GM12878 (cell line): Measurements from ENCODE around the gene TMEM120B. TPM values are rescaled to one million over a fixed set of nuclear protein-coding genes. Genes with fewer than 3 reads are reported as not detected.
A peak's percentile ranks its signal among the peaks of the same experiment; 100 is the strongest.
"Not testable (repeated sequence)": the region's sequence is repeated elsewhere in the genome, so short reads cannot be mapped to it uniquely, and the experiment has no call there.

Source experiments
- ATAC-seq: fragments of 200-7000 bp; cut with Tn5 transposase; 3 replicates; pipeline ENCODE4 v1.9.1; 2020; ENCODE audit warnings: mild to moderate bottlenecking, moderate library complexity
- BruUV-seq: library from RNA; stranded (reverse); fragments of 400-500 nt; replicated peaks from 2 replicates; lab custom pipeline; 2021; lab: Mats Ljungman, UMichigan
- CTCF ChIA-PET: fragments of 300-600 bp; sonication (Branson Sonifier 250); formaldehyde crosslinking; extraction: SDS; loops from one replicate; lab custom pipeline; 2021; ENCODE audit warnings: inconsistent platforms; lab: Yijun Ruan, JAX
- POLR2A ChIA-PET: fragments of 350-600 bp; formaldehyde crosslinking; extraction: SDS; loops from one replicate; lab custom pipeline; 2021; ENCODE audit warnings: inconsistent platforms; lab: Charles Lee
- RAD21 ChIA-PET: fragments of 300-600 bp; sonication (Branson Sonifier 250); formaldehyde crosslinking; loops from one replicate; lab custom pipeline; 2023; ENCODE audit warnings: antibody characterized with exemption; ENCODE audit not compliant: unreplicated experiment; lab: Charles Lee
- SMC1A ChIA-PET: fragments of 300-600 bp; sonication (Branson Sonifier 250); formaldehyde crosslinking; loops from one replicate; lab custom pipeline; 2023; ENCODE audit not compliant: unreplicated experiment, uncharacterized antibody; lab: Charles Lee
- DNase-seq: peaks from one replicate; pipeline ENCODE4 v3.0.0-alpha.2; 2011; ENCODE audit warnings: low read depth, low spot score
- FAIRE-seq: peaks from 3 replicates; lab custom pipeline; 2011; peaks lifted over from hg19 to GRCh38; lab: Jason Lieb, UNC
- H2AFZ ChIP-seq: 2 replicates; pipeline ENCODE4 v1.6.0; 2011; ENCODE audit warnings: low read depth, low read length, control low read depth; ENCODE audit not compliant: control insufficient read depth
- H3K27ac ChIP-seq: 2 replicates; pipeline ENCODE4 v1.5.1; 2011; ENCODE audit warnings: control low read depth; ENCODE audit not compliant: control insufficient read depth, insufficient read depth
- H3K27me3 ChIP-seq, 2 experiments: replicated peaks in 1 of 2; 2 replicates each; pipeline versions ENCODE4 v1.6.0 to v1.6.1; 2011; ENCODE audit warnings: low read length in 1 of 2; ENCODE audit not compliant: control insufficient read depth in 2 of 2, insufficient read depth in 2 of 2
- H3K36me3 ChIP-seq, 2 experiments: 2 replicates each; pipeline ENCODE4 v1.5.1; 2011; ENCODE audit warnings: low read length in 1 of 2; ENCODE audit not compliant: control insufficient read depth in 2 of 2, insufficient read depth in 2 of 2
- H3K4me1 ChIP-seq: 2 replicates; pipeline ENCODE4 v1.6.1; 2011; ENCODE audit warnings: mild to moderate bottlenecking, low read length, moderate library complexity, mixed read lengths; ENCODE audit not compliant: control insufficient read depth, insufficient read depth
- H3K4me2 ChIP-seq: 2 replicates; pipeline ENCODE4 v1.6.0; 2011; ENCODE audit warnings: control low read depth; ENCODE audit not compliant: control insufficient read depth, insufficient read depth
- H3K4me3 ChIP-seq: fragments of 200-600 bp; sonication (generic); 2 replicates; pipeline ENCODE4 v1.5.1; 2016
- H3K79me2 ChIP-seq: 2 replicates; pipeline ENCODE4 v1.6.0; 2011; ENCODE audit warnings: low read length; ENCODE audit not compliant: control insufficient read depth, insufficient read depth
- H3K9ac ChIP-seq: 2 replicates; pipeline ENCODE4 v1.8.0; 2011; ENCODE audit warnings: low read length, control low read depth, mixed read lengths; ENCODE audit not compliant: control insufficient read depth, insufficient read depth
- H3K9me3 ChIP-seq: replicated peaks from 3 replicates; pipeline ENCODE4 v1.5.1; 2011; ENCODE audit warnings: mild to moderate bottlenecking, low read length; ENCODE audit not compliant: control insufficient read depth, insufficient read depth
- H4K20me1 ChIP-seq: 2 replicates; pipeline ENCODE4 v1.6.0; 2011; ENCODE audit not compliant: control insufficient read depth, insufficient read depth
- BHLHE40 ChIP-seq, 2 experiments: fragments of 450-650 bp in 1 of 2; IDR thresholded peaks; 2 replicates each; pipeline ENCODE4 v1.6.1; 2011 to 2017; ENCODE audit warnings: low read depth in 2 of 2, borderline replicate concordance in 1 of 2, improper control_type of control experiment in 1 of 2, low read length in 1 of 2, mild to moderate bottlenecking in 1 of 2
- MXI1 ChIP-seq: fragments of 150-350 bp; IDR thresholded peaks from 2 replicates; pipeline ENCODE4 v1.6.1; 2011; ENCODE audit warnings: low read depth, mild to moderate bottlenecking, inconsistent platforms, low read length, improper control_type of control experiment
- NFYA ChIP-seq: IDR thresholded peaks from 2 replicates; pipeline ENCODE4 v1.6.1; 2011; ENCODE audit warnings: low read depth, mild to moderate bottlenecking, low read length, improper control_type of control experiment, borderline replicate concordance
- TCF12 ChIP-seq: IDR thresholded peaks from 2 replicates; pipeline ENCODE4 v1.6.1; 2011; ENCODE audit warnings: low read depth, mild to moderate bottlenecking, low read length
- WGBS: methylation state at CpG from one replicate; pipeline ENCODE4 v1.1.6; 2016; ENCODE audit warnings: low lambda C conversion rate; ENCODE audit not compliant: insufficient replicate concordance, insufficient coverage; ENCODE audit errors: missing lambda C conversion rate; 5-methylcytosine and 5-hydroxymethylcytosine counted together
- in situ Hi-C: fragments of 300-500 bp; cut with MboI; formaldehyde crosslinking; loops from 9 replicates; pipeline ENCODE4 v1.14.3; 2018; ENCODE audit warnings: mixed read lengths
- intact Hi-C: fragments of 100-400 bp; cut with micrococcal nuclease; formaldehyde crosslinking; loops from one replicate; pipeline ENCODE4 v1.14.2; 2022; ENCODE audit not compliant: unreplicated experiment
- polyA plus RNA-seq, 11 experiments: library from polyadenylated mRNA; depleted of rRNA in 4 of 11; unstranded in 6 of 11; stranded (reverse) in 5 of 11; fragments of >200 nt; fragmentation: Nextera tagmentation in 4 of 11; fragmentation: Illumina TruSeq in 1 of 11; extraction: Ambion mirVana in 4 of 11; extraction: Trizol in 1 of 11; gene quantifications; 1 replicate in 1 of 11; 2 replicates in 10 of 11; pipeline versions ENCODE4 v1.2.1 to v1.2.3, GENCODE V29; 2011 to 2016; ENCODE audit warnings: inconsistent platforms in 2 of 11, missing spikeins in 2 of 11, low read depth in 1 of 11
- total RNA-seq, 4 experiments: library from RNA; depleted of rRNA in 3 of 4; stranded (reverse); fragments of >200 nt in 3 of 4; fragmentation: Illumina TruSeq in 1 of 4; extraction: Trizol in 1 of 4; gene quantifications; 2 replicates each; pipeline versions ENCODE4 v1.2.1 to v1.2.3, GENCODE V29; 2013 to 2021

TMEM120B gene
- total and polyA plus RNA-seq, 10 of the 15 experiments (the other 5 are each of a cell fraction or from before 2014, with no cell fraction given): 4.0 to 26.2 (median 9.2) TPM

- FAIRE-seq (no peak), ATAC-seq (peak; percentile 62), DNase-seq (no peak)
- Histone ChIP-seq H4K20me1 (no peaks in the 10 kb centered on the region), H3K9me3 (no peaks in the 10 kb centered on the region), H3K4me3 (peak overlapping the region; percentile 85), H3K36me3 (no peaks in the 10 kb centered on the region), H3K27me3 (no peaks in the 10 kb centered on the region), H3K79me2 (peaks cover 14% of the 10 kb centered on the region), H3K9ac (peak overlapping the region; percentile 58), H2AFZ (peak overlapping the region; percentile 86), H3K4me2 (peak overlapping the region; percentile 99), H3K27ac (peak overlapping the region; percentile 32; the same call in 1 of the 2 replicates), H3K4me1 (peaks cover 11% of the 10 kb centered on the region; the same call in 1 of the 2 replicates)
- ChIA-PET RAD21 (interaction anchor here (0.6 to 4.1 kb wide), 7 partner anchors 27 to 868 kb away, joined by 3 to 32 read pairs (median 4); partner anchors contain the start of gene RHOF), CTCF (interaction anchor here (0.7 to 2.7 kb wide), 6 partner anchors 60 to 175 kb away, joined by 3 to 23 read pairs (median 4); partner anchors contain the start of genes PSMD9 and RHOF), SMC1A (interaction anchor here (0.6 to 3.6 kb wide), 6 partner anchors 11 to 81 kb away, joined by 3 to 14 read pairs (median 5); no protein-coding TSS in a partner anchor), POLR2A (interaction anchor here (0.6 to 2.6 kb wide), 10 partner anchors 19 to 1316 kb away, joined by 3 to 8 read pairs (median 5); partner anchors contain the start of genes PSMD9 and RHOF)
- 18% methylated on average over 14 of the region's 14 CpGs for WGBS
- no TSS peak for BruUV-seq
- TF ChIP-seq TCF12 (peak; percentile 77; the same call in 1 of the 2 replicates), MXI1 (0 out of 2 replicates have a peak, but pooled peaks have one; percentile 30), NFYA (no peak)
- intact Hi-C loops: no loop called here
- in situ Hi-C loops: no loop called here
Observed at GRCh38 chr12:121713257-121713777, 765 bp downstream of the TMEM120B start.

- peak overlapping the region; percentile 85 for H3K4me3 ChIP-seq
- H3K79me2 ChIP-seq: peaks cover 14% of the 10 kb centered on the region
- no peak for DNase-seq
- H4K20me1 ChIP-seq: no peaks in the 10 kb centered on the region
- ATAC-seq: peak; percentile 48
- peaks cover 7% of the 10 kb centered on the region; the same call in 1 of the 2 replicates for H3K4me1 ChIP-seq
- no peaks in the 10 kb centered on the region for H3K9me3 ChIP-seq
- BruUV-seq: TSS peak; percentile 65
- RAD21 ChIA-PET: interaction anchor here (0.6 to 0.7 kb wide), 2 partner anchors 27 to 868 kb away, joined by 3 to 4 read pairs; no protein-coding TSS in a partner anchor
- SMC1A ChIA-PET: interaction anchor here (1.2 to 1.8 kb wide), 2 partner anchors 11 to 59 kb away, joined by 5 to 6 read pairs; no protein-coding TSS in a partner anchor
- peak overlapping the region; percentile 0 for H2AFZ ChIP-seq
- POLR2A ChIA-PET: interaction anchor here (0.6 to 2.6 kb wide), 6 partner anchors 20 to 1317 kb away, joined by 3 to 8 read pairs (median 6); partner anchors contain the start of genes PSMD9 and RHOF
- no peaks in the 10 kb centered on the region for H3K36me3 ChIP-seq
- H3K9ac ChIP-seq: peak overlapping the region; percentile 58; the same call in 1 of the 2 replicates
- WGBS: 14% methylated on average over 6 of the region's 6 CpGs
- no peaks in the 10 kb centered on the region for H3K27me3 ChIP-seq
- TF ChIP-seq BHLHE40 (IDR thresholded peaks at IDR 0.05; ENCODE audit: borderline replicate concordance in 1 of 2, low read depth in 2 of 2, low read length in 1 of 2): peak in 1 of 2 experiments; percentile 33; a peak in 1 of 4 replicates
- no peak for TF ChIP-seq NFYA
- H3K27ac ChIP-seq: no peak overlapping the region
- in situ Hi-C loops (no loop called here), intact Hi-C loops (no loop called here)
- FAIRE-seq: peak; percentile 62
- CTCF ChIA-PET: interaction anchor here (1.2 to 2.7 kb wide), 4 partner anchors 59 to 175 kb away, joined by 4 to 23 read pairs (median 12); partner anchors contain the start of genes PSMD9 and RHOF
- peak overlapping the region; percentile 99 for H3K4me2 ChIP-seq
Observed at GRCh38 chr12:121713793-121714192, 1.2 kb downstream of the TMEM120B start.

DNA sequence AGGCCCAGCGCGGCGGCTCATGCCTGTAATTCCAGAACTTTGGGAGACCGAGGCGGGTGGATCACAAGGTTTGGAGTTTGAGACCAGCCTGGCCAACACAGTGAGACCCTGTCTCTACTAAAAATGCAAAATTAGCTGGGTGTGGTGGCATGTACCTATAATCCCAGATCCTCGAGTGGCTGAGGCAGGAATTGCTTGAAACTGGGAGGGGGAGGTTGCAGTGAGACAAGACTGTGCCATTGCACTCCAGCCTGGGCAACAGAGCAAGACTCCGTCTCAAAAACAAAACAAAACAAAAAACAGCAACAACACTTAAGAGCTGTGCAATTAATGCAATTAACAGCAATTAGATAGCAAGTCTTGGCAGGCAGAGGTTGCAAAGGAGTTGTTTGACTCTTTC, 2.5 kb downstream of the TMEM120B start:
- H4K20me1 ChIP-seq, H3K27ac ChIP-seq, in situ Hi-C loops, H2AFZ ChIP-seq, H3K9me3 ChIP-seq, H3K27me3 ChIP-seq, BruUV-seq, H3K9ac ChIP-seq, intact Hi-C loops, H3K36me3 ChIP-seq, SMC1A ChIA-PET, H3K4me3 ChIP-seq, POLR2A ChIA-PET, ATAC-seq, H3K4me1 ChIP-seq, DNase-seq, FAIRE-seq: not testable (repeated sequence)
- RAD21 ChIA-PET: interaction anchor here (1.4 kb wide), 1 partner anchor 79 kb away, joined by 5 read pairs; no protein-coding TSS in a partner anchor
- 98% methylated on average over 7 of the region's 7 CpGs for WGBS
- Histone ChIP-seq H3K79me2 (peaks cover 14% of the 10 kb centered on the region), H3K4me2 (peak overlapping the region; percentile 30)
- CTCF ChIA-PET: interaction anchor here (1.0 to 1.5 kb wide), 4 partner anchors 27 to 96 kb away, joined by 3 to 4 read pairs (median 3); no protein-coding TSS in a partner anchor
